MM.1S (cell line): Measurements from ENCODE around the gene MAD1L1.

ENCODE experiments used
- EZH2 ChIP-seq: fragments of 300-600 bp; sonication (generic); optimal IDR thresholded peaks from 2 replicates; pipeline ENCODE3; 2017; ENCODE audit warnings: low read depth, mild to moderate bottlenecking, antibody characterized with exemption, low read length, mixed read lengths
- EZH2phosphoT487 ChIP-seq: fragments of 300-600 bp; sonication (generic); IDR thresholded peaks from 2 replicates; pipeline ENCODE4 v1.6.1; 2018; ENCODE audit warnings: antibody characterized with exemption, low read length
- TF ChIP-seq, protein P1 (sequence below): fragments of 300-600 bp; sonication (generic); IDR thresholded peaks from 2 replicates; pipeline ENCODE4 v1.5.1; 2016; ENCODE audit warnings: antibody characterized with exemption, low read length, mixed read lengths

DNA sequence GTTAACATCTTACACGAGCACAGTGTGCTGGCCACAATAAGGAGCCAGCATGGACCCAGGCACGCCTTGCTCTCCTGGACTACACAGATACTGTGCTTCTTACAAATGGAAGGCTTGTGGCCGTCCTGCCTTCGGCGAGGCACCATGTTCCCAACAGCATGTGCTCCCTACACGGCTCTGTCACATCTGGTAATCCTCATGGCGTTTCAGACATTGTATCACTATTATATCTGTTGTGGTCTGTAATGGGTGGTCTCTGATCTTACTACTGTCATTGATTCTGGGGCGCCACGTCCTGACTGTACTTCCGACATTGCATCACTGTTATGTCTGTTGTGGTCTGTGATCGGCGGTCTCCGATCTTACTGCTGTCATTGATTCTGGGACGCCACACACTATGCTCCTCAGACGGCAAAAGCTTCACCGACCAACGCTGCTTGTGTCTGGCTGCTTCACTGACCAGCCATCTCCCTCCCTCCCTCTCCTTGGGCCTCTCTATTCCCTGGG is 195.4 kb downstream of the MAD1L1 start:
- TF ChIP-seq, protein P1, sequence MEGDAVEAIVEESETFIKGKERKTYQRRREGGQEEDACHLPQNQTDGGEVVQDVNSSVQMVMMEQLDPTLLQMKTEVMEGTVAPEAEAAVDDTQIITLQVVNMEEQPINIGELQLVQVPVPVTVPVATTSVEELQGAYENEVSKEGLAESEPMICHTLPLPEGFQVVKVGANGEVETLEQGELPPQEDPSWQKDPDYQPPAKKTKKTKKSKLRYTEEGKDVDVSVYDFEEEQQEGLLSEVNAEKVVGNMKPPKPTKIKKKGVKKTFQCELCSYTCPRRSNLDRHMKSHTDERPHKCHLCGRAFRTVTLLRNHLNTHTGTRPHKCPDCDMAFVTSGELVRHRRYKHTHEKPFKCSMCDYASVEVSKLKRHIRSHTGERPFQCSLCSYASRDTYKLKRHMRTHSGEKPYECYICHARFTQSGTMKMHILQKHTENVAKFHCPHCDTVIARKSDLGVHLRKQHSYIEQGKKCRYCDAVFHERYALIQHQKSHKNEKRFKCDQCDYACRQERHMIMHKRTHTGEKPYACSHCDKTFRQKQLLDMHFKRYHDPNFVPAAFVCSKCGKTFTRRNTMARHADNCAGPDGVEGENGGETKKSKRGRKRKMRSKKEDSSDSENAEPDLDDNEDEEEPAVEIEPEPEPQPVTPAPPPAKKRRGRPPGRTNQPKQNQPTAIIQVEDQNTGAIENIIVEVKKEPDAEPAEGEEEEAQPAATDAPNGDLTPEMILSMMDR = no peak
- TF ChIP-seq EZH2 = no peak
- no peak for TF ChIP-seq EZH2phosphoT487
